NCI-H345 (cell line): ENCODE results near the gene SDC1.

ENCODE experiments used
- DNase-seq: peaks from one replicate; lab custom pipeline; 2025; lab: John Stamatoyannopoulos, UW

The SDC1 gene

DNA sequence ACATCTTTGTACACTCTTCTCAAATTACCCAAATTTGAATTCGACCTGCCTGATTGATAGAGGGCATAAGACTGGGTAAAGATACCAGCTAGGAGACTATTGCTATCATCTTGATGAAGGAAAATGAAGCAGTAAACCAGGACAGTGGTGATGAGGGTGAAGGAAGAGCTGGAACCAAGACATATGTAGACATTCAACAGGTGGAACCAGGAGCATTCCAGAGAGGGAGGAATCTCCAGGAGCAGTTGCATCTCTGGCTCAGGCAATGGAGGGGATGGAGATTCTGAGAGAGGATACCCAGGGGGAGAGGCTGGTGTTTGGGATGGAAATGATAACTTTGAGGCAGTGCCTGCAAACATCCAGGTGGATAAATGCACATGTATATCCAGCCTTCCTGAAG lies 41.6 kb downstream of the SDC1 start:
- DNase-seq: no peak

GRCh38 chr2:20182241-20182931 lies 42.5 kb downstream of the SDC1 start:
- DNase-seq: no peak

DNA sequence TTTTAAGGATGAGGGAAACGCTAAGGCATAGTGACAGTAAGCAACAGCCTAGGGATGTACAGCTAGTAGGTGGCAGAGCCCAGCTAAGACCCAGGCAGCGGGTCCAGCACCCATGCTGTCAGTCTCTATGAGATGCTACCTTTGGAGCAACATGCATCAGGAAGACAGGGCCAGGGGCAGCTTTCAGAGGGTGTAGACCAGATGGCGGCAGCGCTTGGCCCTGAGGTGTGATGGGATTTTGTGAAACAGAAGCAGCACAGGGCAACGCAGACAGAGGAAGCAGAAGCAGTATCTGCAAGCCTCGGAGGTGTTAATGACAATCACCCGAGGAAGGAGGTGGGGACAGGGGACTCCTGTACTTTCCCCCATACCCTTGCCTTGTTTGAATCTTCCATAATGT lies 43.2 kb downstream of the SDC1 start:
- no peak for DNase-seq

GRCh38 chr2:20180676-20181648 lies 44.0 kb downstream of the SDC1 start:
- DNase-seq: no peak

- no peak for DNase-seq
These were observed 45.0 kb downstream of the SDC1 start for GRCh38 chr2:20179755-20180594.

DNA sequence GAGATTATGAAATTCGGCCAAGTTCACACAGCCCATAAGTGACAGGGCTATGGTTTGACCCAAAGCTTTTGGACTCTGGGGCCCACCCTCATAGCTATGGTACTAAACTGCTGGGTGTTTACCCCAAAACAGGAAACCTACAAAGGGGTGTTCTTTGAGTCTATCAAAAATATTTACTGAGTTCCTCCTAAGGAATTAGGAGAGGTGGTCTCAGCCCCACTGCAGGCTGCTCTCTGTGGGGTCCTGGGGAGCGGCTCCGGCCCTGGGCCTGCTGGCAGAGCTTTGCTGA lies 45.5 kb downstream of the SDC1 start:
- no peak for DNase-seq

GRCh38 chr2:20178666-20179465 lies 46.1 kb downstream of the SDC1 start:
- DNase-seq: no peak

- DNase-seq: no peak
These were observed 46.7 kb downstream of the SDC1 start for GRCh38 chr2:20178249-20178607.

- DNase-seq: no peak
These were observed 47.2 kb downstream of the SDC1 start for GRCh38 chr2:20177556-20178248.

- DNase-seq: no peak
These were observed 48.2 kb downstream of the SDC1 start for GRCh38 chr2:20176760-20177159.

GRCh38 chr2:20175931-20176330 lies 49.0 kb downstream of the SDC1 start:
- no peak for DNase-seq

- DNase-seq: no peak
These were observed 49.7 kb downstream of the SDC1 start for GRCh38 chr2:20175267-20175666.

GRCh38 chr2:20174410-20174809 lies 50.5 kb downstream of the SDC1 start:
- no peak for DNase-seq

DNA sequence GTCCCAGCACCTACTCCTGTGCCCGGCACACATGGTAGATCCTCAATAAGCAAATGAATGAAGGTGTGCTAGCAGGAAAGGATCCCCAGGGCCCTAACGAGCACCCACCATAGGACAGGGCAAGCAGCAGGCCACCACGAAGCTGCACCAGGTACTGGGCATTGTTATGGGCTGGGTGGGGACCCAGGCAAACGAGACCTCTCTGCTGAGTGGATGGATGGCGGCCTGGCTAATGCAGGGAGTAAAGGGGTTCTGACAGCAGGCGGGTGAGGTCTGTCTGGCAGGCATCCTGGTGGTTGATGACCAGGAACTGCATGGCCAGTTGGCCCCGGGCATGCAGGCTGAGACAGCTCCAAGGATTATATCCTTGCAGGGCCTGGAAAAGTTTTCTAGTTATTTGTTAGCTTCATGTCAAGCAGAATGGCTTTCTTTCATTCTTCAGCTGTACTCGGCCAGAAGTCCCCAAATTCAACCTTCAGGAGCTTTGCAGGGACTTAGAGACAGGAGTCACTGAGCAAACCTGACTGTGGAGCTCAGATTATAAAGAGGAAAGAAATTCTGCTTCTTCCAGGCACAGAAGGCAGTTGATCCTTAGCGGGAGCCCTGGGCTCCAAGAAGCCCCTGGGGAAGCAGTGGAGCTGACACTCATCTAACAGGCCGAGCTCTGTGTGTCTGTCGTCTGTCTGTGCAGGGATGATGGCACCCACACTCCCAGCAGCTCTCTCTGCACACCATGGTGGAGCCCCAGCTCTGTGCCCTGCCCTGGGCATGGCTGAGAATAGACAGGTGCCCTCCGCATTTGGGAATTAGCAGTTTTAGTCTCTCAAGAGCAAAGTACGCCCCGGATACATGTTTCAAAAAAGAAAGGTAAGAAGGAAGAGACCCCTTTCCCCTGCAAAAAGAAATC lies 51.2 kb downstream of the SDC1 start:
- DNase-seq: no peak

DNA sequence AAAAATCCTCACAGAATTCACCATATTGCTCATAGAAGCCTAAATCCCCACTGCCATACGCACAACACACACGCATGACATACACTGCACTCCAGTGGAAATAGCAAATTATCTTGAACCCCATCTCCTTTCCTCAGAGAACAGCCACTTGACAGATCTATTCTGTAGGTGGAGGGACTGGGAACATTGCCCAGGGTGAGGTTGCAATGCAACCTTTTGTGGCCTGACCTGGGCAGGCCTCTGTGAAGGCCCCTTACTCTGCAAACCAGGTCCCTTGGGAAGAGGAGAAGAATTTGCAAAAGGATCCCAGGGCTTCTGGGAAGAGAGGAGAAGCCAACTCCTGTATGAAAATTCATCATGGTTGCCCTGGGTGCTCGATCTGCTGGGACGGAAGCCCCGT lies 51.9 kb downstream of the SDC1 start:
- no peak for DNase-seq

DNA sequence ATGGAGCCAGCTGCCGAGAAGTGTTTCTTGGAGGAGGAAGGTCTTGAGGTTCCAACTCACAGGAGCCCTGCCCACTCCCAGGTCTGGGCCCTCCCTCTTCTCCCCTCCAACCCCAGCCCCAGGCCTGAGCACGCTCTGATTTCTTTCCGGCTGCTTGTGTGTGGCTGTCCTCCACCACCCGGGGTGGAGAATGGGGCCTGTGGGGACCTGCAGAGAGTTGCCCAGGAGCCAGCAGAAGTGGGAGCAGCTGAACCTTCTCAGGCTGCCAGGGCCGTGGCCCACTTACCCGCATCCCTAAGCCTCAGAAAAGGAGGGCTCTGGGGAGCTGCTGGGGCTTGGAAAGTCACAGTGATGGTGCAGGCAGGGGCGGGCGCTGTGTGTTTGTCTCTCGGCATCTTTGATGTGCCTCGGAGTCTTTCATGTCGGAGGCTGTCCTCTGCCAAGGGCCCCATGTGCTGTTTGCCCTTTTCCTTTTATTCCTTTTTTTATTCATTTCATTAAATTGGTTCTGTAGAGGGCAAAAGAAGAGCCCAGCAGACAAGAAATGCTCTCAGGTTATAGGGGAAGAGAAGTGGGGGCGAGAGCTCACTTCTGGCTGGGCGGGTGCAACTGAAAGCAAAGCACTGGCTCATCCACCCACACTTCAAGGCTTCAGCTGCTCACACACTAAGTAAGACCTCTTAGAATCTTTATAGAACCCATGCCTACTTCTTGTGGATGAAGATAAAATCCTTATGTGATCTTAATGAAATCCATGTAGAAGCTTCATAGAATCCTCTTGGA lies 52.5 kb downstream of the SDC1 start:
- DNase-seq: no peak

- no peak for DNase-seq
These were observed 53.4 kb downstream of the SDC1 start for GRCh38 chr2:20171445-20171977.

- no peak for DNase-seq
These were observed 54.2 kb downstream of the SDC1 start for GRCh38 chr2:20170704-20171250.
